ENCODE measurements around the gene UTF1.
A peak's percentile ranks its signal among the peaks of the same experiment; 100 is the strongest.
"Not testable (repeated sequence)": the region's sequence is repeated elsewhere in the genome, so short reads cannot be mapped to it uniquely, and the experiment has no call there.

Gene UTF1

GRCh38 chr10:133248334-133248715 is 18.3 kb downstream of the UTF1 start:
- no peak for DNase-seq

DNA sequence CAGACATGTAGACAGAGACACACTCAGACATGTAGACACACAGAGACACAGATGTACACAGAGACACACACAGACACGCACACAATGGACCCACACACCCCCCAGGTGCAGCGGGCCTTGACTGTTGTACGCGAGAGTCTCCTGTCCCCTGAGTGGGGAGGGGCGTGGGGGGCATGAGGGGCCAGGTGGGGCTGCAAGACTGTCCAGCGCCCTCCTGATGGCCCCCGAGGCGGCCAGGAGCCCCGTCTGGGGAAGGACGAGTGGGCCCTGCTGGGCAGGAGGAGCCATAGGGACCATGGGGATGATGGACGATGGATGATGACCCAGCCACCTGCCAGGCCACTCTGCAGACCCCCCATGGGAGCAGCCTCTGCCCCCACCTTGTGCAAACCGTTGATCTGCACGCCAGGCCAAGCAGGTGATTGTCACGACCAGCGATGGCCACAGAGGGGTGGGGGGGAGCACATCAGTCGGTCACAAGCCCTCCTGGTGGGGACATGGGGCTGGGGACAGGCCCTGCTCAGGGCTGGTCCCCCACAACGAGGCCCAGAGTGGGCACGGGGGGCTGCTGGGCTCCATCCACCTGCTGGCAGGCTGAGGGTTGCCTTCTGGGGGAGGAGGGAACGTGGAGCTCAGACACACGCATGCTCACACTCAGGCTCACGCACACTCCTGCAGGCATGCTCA is 19.2 kb downstream of the UTF1 start:
- DNase-seq = no peak

DNA sequence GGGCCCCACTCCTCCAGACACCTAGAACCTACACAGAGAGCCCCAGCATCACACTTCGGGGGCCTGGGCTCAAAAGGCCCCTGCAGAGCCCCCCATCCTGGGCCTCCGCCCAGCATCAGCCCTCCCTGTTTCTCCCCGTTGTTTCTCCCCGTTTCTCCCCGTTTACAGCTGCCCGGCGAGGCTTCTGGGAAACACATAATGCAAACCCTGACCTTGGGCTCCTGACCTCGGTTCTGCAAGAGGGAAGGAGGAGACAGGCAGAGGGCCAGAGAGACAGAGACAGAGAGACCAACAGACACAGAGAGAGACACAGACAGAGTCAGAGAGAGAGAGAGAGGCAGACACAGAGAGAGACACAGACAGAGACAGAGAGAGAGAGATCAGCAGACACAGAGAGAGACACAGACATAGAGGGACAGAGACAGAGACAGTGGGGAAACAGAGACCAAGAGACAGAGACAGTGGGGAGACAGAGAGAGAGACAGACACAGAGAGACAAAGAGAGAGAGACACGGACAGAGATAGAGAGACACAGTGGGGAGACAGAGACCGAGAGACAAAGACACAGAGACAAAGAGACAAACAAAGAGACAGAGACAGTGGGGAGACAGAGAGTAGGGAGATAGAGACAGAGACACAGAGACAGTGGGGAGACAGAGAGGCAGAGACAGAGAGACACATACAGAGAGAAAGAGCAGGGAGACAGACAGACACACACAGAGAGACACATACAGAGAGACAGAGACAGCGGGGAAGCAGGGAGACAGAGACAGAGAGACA is 20.1 kb downstream of the UTF1 start:
- DNase-seq = no peak

- DNase-seq = no peak
Measured at GRCh38 chr10:133251388-133252222, 21.6 kb downstream of the UTF1 start.

DNA sequence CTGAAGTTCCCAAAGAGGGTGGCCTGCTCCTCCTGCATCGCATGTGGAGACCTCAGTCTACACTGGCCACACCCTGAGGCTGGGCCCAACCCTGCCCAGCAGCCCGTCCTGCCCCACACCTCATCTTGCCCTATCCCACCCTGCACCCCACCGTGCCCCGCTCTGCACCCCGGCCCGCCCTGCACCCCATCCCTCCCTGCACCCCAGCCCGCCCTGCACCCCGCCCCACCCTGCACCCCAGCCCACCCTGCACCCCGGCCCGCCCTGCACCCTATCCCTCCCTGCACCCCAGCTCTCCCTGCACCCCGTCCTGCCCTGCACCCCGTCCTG is 22.2 kb downstream of the UTF1 start:
- DNase-seq = no peak

GRCh38 chr10:133253361-133253955 is 23.4 kb downstream of the UTF1 start:
- DNase-seq = no peak

DNA sequence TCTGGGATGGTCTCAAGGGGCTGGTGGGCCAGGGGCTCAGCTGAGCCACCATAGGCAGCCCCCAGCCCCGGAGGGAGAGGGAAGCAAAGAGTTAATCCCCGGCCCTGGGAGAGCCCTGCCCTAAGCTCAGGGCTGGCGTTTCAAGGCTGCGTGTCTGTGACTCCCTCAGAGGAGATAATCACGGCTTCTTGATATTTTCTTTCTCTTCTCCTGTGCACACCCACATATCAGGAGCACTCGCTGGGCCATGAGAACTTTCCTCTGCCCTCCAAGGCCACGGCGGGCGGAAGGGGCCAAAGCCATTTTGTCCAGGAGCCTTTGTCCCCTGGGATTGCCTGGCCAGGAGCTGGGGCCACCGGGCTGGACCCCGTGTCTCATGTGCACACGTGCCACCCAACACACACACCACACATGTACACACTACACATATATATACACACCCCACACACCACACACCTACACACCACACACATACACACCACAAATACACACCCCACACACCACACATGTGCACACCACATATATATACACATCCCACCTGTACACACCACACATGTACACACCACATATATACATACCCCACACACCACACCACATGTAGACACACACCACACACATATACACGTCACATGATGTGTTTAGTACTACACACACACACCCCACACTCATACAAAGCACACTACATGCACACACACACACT is 24.6 kb downstream of the UTF1 start:
- DNase-seq = no peak

- no peak for DNase-seq
Measured at GRCh38 chr10:133255323-133255722, 25.3 kb downstream of the UTF1 start.

- peak; percentile 33 for DNase-seq
Measured at GRCh38 chr10:133257489-133258065, 27.6 kb downstream of the UTF1 start.

- DNase-seq = peak; percentile 40
Measured at GRCh38 chr10:133258066-133258817, 28.2 kb downstream of the UTF1 start.

DNA sequence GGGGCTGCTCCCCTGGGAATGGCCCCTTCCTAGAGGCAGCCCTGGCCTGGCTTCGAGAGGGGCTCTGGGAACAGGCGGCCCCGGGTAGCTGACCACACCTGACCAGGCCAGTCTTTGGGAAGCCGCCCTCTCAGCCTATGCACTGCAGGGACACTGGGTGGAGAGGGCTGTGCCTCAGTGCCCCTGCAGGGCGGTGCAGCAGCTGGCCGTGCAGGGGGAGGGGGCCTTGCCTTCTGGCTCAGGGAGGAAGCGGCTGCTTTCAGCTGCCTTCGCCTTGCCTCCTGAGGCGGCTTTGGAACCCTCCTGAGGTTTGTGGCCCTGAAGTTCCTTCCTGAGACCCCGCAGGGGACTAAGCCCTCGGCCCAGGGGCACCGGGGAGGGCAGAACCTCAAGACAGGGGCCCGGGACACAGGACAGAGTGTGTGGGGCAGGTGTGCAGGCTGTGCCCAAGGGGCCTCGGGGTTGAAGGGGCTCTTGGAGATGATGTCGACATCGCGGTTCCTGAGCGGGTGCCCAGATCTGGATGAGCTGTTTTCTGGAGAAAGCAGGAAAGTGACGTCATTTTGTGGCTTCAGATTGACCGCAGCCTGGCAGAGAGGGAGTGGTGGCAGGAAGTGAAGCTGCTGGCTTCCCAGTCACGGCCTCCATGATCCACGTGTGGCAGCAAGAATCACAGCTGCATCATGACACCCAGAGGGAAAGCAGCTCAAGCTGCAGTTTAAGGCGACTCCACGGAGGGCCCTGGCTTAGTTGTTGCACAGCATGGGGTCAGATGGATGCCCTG is 29.0 kb downstream of the UTF1 start:
- peak; percentile 85 for DNase-seq

DNA sequence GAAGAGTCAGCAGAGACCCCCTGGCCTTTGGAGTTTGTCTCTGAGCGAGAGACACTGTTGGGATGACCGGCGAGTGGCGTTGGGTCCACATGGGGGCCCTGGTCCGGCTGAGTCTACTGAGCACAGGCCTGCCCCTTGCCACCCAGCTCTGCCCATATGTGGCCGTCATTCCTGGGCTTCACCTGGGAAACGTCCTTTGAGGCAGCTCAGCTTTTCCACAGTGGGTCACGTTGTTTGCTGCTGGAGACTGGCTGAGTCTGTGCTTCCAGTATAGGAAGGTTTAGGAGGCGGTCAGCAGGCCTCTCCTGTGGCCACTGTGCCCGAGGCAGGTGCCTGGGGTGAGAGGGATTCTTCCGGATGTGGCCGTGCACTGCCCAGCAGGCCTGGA is 29.6 kb downstream of the UTF1 start:
- DNase-seq = no peak

- DNase-seq = peak; percentile 74
Measured at GRCh38 chr10:133260895-133261725, 31.1 kb downstream of the UTF1 start.

- peak; percentile 91 for DNase-seq
Measured at GRCh38 chr10:133261726-133262325, 31.8 kb downstream of the UTF1 start.

- no peak for DNase-seq
Measured at GRCh38 chr10:133262696-133263095, 32.7 kb downstream of the UTF1 start.

- DNase-seq = no peak
Measured at GRCh38 chr10:133263674-133264073, 33.7 kb downstream of the UTF1 start.

DNA sequence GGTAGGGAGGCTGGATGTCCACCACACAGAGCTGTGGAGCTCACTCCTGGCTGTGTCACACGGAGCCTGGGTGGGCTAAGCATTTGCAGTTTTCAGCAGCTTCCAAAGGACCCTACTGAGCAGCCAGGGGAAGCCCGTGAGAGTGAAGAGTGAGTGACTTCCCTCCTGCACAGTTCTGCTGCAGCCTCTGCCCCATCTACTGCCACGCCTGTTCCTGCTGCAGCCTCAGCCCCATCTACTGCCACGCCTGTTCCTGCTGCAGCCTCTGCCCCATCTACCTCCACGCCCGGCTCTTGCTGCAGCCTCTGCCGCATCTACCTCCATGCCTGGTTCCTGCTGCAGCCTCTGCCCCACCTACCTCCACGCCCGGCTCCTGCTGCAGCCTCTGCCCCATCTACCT is 34.4 kb downstream of the UTF1 start:
- DNase-seq = peak; percentile 61

DNA sequence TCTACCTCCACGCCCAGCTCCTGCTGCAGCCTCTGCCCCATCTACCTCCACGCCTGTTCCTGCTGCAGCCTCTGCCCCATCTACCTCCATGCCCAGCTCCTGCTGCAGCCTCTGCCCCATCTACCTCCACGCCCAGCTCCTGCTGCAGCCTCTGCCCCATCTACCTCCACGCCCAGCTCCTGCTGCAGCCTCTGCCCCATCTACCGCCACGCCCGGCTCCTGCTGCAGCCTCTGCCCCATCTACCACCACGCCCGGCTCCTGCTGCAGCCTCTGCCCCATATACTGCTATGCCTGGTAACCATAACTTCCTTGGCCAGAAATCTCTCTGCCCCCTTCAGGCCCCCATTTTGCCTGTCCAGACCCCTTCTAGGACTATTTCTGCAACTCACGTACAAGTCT is 35.0 kb downstream of the UTF1 start:
- not testable (repeated sequence) for DNase-seq

GRCh38 chr10:133266056-133266795 is 36.2 kb downstream of the UTF1 start:
- no peak for DNase-seq

Measured in CD4-positive, alpha-beta T cell treated with Interleukin-21 for 1 hour (primary cell).